ENCODE measurements around the gene CFAP99.

The CFAP99 gene

GRCh38 chr4:2432004-2432403, 13.2 kb downstream of the CFAP99 start:
- no peak for DNase-seq

DNA sequence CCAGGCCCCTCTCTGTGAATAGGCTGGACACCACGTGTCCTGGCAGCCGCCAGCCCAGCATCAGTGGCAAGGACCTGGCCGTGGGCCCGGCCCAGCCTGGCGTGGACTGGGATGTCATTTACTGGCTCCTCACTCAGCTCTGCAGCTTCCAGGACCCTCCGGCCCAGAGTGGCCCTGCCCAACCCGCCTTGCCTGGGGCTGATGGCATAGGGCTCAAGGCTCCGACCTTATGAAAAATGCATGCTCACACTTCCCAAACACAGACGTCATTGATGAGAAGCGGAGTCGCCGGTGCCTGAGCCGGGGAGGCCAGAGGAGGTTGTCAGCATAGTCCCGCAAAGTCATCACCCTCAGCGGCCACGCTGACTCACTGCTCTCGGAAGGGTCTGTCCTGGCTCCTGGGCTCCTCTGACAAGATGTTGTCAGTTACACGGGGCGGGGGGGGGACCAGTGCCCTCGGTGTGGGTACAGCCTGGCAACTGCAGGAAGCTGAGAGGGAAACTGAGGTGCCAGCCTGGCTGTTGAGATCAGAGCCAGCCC, 14.3 kb downstream of the CFAP99 start:
- no peak for DNase-seq

GRCh38 chr4:2433609-2434350, 15.0 kb downstream of the CFAP99 start:
- DNase-seq, result no peak

- DNase-seq, result no peak
These were observed 15.7 kb downstream of the CFAP99 start for GRCh38 chr4:2434420-2434819.

DNA sequence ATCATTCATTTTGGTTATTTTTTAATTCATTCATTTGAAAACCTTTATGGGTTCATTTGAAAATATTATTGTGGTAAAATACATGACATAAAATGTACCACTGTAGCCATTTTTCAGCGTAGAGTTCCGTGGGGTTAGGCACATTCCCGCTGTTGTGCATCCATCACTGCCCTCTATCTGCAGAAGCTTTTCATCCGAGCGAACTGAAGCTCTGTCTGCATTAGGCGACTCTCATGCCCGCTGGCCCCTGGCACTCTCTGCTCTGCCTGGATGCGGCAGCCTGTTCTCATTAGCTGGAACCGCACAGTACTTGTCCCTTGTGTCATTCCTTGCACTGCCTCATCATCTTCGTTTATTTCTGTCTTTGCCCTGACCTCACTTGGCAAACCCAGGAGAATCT, 17.5 kb downstream of the CFAP99 start:
- DNase-seq, result no peak

GRCh38 chr4:2436761-2437474, 18.2 kb downstream of the CFAP99 start:
- no peak for DNase-seq

DNA sequence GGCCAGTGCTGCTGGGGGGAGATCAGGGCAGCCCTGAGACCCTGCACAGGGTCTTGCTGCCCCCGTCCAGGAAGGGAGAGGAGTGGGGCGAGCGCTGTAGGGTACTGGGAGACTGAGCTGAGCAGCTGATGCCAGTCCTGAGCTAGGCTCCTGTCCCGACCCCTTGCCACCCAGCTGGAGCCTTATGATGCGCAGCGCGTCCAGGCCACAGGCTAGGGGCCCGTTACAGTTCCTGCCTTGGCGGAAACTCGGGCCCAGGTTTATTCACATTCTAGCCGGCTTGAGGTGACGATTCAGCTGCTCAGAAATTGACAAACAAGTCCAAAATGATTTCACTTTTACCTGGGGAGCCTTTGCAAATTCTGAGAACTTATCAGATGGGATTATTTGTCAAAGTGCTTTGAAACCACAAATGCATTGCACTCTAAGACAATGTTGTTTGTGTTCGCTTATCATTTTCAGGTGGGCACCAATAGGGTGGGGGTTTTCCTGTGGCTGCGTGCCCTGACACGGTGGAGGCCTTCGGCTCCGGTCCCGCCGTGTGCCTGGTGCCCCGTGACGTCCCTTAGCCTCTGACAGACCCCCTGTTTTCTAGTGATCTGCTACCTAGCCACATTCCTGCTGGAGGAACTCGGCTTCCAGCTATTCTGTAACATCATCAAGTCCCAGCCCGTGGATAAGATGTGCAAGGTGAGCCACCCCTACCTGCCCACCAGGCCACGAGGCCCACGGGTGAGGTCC, 18.9 kb downstream of the CFAP99 start:
- no peak for DNase-seq

GRCh38 chr4:2438822-2439718, 20.3 kb downstream of the CFAP99 start:
- no peak for DNase-seq

GRCh38 chr4:2441393-2442174, 22.8 kb downstream of the CFAP99 start:
- peak; percentile 24 for DNase-seq

DNA sequence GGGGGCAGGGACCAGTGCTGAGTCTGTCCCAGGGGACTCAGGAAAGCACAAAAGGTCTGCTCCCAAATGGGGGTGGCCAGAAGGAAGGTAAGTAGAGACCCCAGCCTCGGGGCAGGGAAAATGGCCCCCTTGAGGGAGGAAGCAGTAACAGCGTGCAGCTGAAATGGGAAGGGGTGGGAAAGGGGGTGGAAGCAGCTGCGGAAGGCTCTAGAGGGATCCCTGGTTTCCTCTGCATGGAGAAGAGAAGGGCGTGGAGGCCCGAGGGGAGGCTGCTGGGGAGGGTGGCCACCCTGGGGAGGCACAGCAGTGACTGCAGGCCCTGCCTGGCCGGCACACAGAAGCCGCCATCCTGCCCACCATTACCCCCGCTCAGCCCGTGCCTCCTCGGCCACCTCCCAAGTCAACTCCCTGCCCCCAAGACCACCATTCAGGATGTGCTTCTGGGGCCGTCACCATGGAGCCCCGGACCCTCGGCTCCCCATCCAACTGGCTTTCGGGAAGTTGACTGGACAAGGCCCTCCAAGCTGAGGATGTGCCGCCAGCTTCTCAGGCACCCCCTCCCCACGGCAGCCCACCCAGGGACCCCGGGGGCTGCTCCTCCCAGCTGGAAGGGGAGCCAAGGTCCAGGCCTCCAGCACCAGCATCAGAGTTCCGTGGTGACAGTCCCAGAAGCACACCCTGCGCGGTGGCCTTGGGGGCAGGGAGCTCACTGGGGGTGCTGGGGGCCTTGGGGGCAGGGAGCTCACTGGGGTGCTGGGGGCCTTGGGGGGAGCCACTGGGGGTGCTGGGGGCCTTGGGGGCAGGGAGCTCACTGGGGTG, 23.6 kb downstream of the CFAP99 start:
- no peak for DNase-seq

GRCh38 chr4:2443061-2443730, 24.4 kb downstream of the CFAP99 start:
- DNase-seq, result no peak

GRCh38 chr4:2443956-2444740, 25.4 kb downstream of the CFAP99 start:
- no peak for DNase-seq

DNA sequence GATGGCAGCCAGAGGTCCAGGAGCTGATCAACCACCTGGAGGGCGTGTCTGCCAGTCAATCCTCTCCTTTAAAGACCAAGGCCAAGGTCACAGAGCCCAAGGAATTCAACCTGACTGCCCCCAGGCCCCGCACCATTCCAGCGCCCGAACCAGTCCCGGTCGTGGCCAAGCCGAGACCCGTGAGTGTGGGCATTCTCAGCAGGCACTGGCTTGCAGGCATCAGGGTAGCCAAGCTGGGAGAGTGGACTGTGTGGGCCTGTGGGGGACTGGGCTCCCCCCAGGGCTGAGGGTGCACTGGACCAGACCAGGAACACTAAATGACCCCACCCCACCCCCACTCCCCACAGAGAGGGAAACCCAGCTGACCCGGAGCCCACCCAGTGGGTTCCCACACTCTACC, 26.4 kb downstream of the CFAP99 start:
- no peak for DNase-seq

DNA sequence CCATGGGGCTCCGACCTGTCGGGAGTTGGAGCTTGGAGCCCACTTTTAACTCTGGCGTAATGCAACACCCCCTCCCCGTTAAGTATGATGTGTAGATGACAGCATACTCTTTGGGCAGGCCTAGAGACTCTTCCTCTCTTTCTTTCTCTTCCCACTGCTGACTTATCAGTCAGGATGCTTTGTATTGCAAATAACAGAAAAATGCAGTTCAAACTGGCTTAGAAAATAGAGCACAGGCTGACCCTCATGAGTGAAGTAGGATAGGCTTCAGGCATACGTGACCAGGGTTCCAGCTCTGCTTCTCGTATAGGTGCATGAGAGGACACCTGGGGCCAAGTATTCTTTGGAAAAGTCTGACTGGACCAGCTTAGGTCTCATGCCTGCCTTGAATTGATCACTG, 26.8 kb downstream of the CFAP99 start:
- no peak for DNase-seq

DNA sequence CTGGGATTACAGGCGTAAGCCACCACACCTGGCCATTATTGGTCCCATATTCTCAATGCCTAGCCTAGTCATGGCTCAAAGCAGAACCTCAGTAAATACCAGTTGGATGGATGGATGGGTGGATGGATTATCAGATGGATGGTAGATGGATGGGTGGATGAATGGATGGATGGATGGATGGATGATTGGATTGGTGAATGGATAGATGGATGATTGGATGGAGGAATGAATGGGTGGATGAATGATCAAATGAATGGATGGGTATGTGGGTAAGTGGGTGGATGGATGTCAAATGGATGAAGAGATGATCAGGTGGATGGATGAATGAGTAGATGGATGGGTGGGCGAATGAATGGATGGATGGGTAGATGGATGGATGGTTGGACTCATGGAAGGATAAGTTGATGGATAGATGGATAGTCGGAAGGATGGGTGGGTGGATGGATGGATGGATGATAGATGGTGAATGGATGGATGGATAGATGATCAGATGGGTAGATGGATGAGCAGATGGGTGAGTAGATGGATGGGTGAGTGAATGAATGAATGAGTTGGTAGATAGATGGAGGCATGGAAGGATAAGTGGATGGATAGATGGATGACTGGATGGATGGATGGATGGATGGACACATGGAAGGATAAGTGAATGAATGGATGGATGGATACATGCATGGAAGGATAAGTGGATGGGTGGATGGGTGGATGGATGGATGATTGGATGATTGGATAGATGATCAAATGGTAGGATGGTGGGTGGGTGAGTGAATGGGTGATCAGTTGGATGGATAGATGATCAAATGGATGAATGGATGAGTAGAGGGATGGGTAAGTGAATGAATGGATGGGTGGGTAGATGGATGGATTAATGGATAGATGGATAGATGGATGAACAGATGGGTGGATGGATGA, 28.2 kb downstream of the CFAP99 start:
- DNase-seq, result no peak

GRCh38 chr4:2448589-2448988, 29.8 kb downstream of the CFAP99 start:
- no peak for DNase-seq

GRCh38 chr4:2449051-2449450, 30.3 kb downstream of the CFAP99 start:
- no peak for DNase-seq
